ENCODE results near the gene RYR2. TPM values are rescaled to one million over a fixed set of nuclear protein-coding genes. Genes with fewer than 3 reads are reported as not detected.

Gene RYR2
- total RNA-seq, 3 donors from 2014 or later = 0.35 to 5.9 (median 0.94) TPM

DNA sequence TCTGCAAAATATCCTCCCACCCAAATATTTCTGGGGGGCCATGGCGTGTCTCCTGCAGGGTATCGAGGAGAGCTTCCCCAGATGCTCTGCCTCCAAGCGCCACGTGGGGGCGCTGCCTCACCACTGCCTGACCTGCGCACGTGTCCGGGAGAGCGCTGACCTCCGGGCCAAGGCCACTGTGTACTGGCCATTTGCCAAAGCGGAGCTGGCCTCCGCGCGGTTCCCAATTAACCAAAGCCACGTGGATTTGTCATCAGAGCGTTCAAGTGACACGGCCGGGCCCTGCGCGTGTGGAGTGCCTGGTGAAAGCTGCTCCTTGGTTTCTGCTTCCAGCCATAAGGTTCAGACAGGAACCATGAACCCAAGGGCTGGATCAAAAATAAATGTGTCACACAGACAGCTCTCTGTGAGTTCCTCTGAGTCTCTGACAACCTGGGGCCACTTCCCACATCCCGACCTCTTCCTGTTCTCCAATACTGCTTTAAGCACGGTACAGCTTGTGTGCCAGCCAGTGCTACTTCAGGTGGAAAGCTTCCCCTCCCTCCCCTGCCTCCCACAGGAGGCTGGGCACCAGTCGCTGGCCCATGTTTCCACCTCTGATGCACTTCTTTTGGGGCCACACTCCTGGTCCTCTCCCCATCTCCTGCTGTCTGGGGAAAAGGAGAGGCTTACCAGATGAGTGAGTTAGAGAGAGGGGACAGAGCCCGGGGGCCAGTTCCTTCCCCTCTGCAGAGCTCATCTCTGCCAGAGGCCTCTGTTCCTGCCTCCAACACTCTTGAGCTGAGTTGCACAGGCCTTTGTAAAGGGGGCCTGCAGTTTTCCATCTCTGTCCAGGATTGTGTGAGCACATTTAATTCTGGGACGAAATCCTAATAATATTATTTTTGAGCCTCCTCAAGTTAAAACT lies 822.6 kb downstream of the RYR2 start:
- no peak overlapping the region for H3K4me3 ChIP-seq
- H3K9me3 ChIP-seq = no peaks in the 10 kb centered on the region
- intact Hi-C loops (cut with DNase I, micrococcal nuclease) = no loop called here
- peak; percentile 87 for ATAC-seq
- H3K4me1 ChIP-seq (ENCODE audit: low read depth) = no peaks in the 10 kb centered on the region
- H3K36me3 ChIP-seq (ENCODE audit: low read depth) = no peaks in the 10 kb centered on the region
- peak; percentile 57 to 76 (median 69) for DNase-seq
- TF ChIP-seq, protein P1, sequence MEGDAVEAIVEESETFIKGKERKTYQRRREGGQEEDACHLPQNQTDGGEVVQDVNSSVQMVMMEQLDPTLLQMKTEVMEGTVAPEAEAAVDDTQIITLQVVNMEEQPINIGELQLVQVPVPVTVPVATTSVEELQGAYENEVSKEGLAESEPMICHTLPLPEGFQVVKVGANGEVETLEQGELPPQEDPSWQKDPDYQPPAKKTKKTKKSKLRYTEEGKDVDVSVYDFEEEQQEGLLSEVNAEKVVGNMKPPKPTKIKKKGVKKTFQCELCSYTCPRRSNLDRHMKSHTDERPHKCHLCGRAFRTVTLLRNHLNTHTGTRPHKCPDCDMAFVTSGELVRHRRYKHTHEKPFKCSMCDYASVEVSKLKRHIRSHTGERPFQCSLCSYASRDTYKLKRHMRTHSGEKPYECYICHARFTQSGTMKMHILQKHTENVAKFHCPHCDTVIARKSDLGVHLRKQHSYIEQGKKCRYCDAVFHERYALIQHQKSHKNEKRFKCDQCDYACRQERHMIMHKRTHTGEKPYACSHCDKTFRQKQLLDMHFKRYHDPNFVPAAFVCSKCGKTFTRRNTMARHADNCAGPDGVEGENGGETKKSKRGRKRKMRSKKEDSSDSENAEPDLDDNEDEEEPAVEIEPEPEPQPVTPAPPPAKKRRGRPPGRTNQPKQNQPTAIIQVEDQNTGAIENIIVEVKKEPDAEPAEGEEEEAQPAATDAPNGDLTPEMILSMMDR (IDR thresholded peaks at IDR 0.05) = peak; percentile 66

DNA sequence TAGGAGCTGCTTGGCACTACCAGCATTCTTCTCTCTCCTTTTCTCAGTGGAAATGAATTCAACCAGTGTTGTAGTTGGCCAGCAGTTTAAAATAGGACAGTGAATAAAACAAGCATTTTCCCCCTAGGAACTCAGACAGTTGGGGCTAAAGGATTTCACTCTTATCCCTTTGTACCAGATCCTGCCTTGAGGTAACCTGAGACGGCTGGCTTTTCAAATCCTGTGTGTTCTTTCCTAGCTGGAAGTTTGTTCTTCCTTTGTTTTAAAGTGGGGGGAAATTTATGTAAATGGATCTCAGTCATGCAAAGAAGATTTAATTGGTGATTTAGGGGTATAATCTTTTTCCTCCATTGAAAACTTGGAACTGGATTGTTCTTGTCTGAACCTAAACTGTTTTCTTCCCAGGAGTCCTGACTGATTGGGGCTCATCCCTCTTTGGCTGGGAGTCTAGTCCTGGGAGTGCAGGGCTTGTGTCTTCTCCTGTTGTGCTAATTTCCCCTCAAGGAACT lies 825.5 kb downstream of the RYR2 start:
- ATAC-seq = no peak
- TF ChIP-seq, protein P1 (IDR thresholded peaks at IDR 0.05) = no peak
- no peaks in the 10 kb centered on the region for H3K9me3 ChIP-seq
- no peaks in the 10 kb centered on the region for H3K4me1 ChIP-seq (ENCODE audit: low read depth)
- no peak overlapping the region for H3K4me3 ChIP-seq
- no peaks in the 10 kb centered on the region for H3K36me3 ChIP-seq (ENCODE audit: low read depth)
- DNase-seq = no peak
- intact Hi-C loops (cut with DNase I, micrococcal nuclease) = no loop called here

DNA sequence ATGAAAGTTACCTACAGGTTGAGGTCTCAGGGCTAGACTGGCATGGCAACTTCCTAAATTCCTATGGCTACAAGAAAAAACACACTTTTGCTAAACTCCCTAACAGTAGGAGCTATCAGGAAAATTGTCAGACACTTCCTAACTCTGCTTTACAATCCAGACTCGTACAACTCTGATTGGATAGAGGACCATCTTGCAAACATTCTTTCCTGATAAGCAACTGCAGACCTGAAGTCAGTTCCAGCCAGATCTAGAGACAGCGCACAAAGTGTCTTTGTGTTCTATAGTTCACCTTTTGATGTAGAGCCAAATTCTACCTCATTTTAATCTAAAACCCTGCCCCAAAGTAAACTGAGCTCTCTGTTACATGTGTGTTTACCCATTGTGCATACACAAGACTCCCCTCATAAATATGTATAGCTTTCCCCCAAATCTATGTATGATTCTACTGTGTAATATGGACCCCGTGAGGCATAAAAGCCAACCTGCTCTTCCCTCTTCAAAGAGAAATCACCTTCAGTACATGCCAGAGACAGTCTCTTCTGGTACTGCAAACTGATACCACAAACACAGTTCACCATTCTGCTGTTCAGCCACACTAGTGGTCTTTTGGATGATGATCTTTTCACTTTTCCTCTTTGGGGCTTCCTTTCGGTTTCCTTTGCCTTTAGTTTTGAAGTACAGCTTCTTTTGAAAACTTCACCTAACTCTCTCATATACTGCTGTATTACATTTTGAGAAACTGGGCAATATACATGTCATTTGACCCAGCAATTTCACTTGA lies 827.0 kb downstream of the RYR2 start:
- intact Hi-C loops (cut with DNase I, micrococcal nuclease) = no loop called here
- peak in 1 of 3 donors; percentile 24 for DNase-seq
- TF ChIP-seq, protein P1 (IDR thresholded peaks at IDR 0.05) = no peak
- H3K4me3 ChIP-seq = no peak overlapping the region
- no peaks in the 10 kb centered on the region for H3K36me3 ChIP-seq (ENCODE audit: low read depth)
- peak; percentile 89 for ATAC-seq
- H3K9me3 ChIP-seq = no peaks in the 10 kb centered on the region
- no peaks in the 10 kb centered on the region for H3K4me1 ChIP-seq (ENCODE audit: low read depth)

DNA sequence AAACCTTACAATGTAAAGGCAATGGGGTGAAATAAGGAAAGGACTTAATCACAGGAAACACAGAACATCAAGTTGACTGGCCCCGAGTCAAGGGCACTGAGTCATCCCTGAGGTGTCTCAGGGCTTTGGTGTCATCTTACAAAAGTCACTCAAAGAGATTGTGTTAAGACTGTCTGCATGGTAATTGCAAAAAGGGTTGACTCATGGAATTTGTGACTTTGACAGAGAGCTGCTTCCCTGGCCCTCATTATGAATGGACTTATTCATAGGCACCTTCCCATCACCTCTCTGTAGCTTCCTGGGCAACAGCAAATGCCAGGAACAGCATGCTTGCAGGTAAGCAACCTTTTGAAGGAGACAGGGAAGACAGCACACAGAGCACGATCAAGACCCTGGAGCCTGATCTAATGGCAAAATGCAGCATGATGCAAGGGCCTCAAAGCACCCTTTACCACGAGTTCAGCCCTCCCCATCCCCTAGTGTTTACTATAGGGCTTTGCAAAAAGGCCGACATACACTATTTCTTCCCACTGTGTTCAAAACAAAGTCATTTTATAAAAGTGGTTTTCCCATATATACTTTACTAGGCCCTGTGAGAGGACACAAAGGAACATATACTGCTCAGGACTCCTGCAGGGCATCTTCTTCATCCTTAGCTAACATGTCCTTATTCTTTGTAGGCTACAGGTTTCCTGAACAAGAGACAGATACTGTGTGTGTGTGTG lies 831.7 kb downstream of the RYR2 start:
- DNase-seq = no peak
- TF ChIP-seq, protein P1 (IDR thresholded peaks at IDR 0.05) = no peak
- no peak overlapping the region for H3K4me3 ChIP-seq
- ATAC-seq = no peak
- H3K36me3 ChIP-seq (ENCODE audit: low read depth) = no peaks in the 10 kb centered on the region
- intact Hi-C loops (cut with DNase I, micrococcal nuclease) = no loop called here
- H3K4me1 ChIP-seq (ENCODE audit: low read depth) = no peaks in the 10 kb centered on the region
- no peaks in the 10 kb centered on the region for H3K9me3 ChIP-seq

DNA sequence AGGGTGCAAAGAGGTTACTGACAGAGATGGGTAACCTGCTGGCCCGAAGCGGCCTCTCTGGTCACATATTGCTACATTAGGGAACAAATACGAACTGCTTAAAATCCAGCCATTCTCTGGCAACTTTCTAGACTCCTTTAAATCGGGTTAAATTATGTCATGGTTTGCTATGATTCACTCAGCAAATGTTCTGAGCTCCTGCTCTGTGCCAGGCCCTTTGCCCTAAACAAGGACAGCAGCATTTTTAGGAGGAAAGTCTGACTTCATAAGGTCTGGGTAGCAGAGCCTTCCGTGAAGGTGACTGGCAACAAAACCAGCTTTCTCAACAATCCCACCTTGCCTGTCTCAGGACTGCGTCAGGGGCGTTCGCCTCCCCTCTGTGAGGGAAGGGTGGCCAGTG lies 833.3 kb downstream of the RYR2 start:
- no peaks in the 10 kb centered on the region for H3K4me1 ChIP-seq (ENCODE audit: low read depth)
- no peak for ATAC-seq

More for the DNA sequence above, 833.3 kb downstream of the RYR2 start:
- intact Hi-C loops (cut with DNase I, micrococcal nuclease) = no loop called here
- TF ChIP-seq, protein P1 (IDR thresholded peaks at IDR 0.05) = no peak
- Histone ChIP-seq H3K36me3 (ENCODE audit: low read depth) (no peaks in the 10 kb centered on the region), H3K4me3 (no peak overlapping the region), H3K9me3 (no peaks in the 10 kb centered on the region)
- DNase-seq = no peak
